Naive B cell (primary cell): ENCODE results near the gene OR1F1. TPM values are rescaled to one million over a fixed set of nuclear protein-coding genes. Genes with fewer than 3 reads are reported as not detected.

ENCODE experiments used
- ATAC-seq, 2 donors: fragments of 150-1000 bp; cut with Tn5 transposase; 2 replicates each; pipeline ENCODE4 v1.10.0; 2021; ENCODE audit warnings: low read depth in 2 of 2, mild to moderate bottlenecking in 2 of 2, moderate library complexity in 2 of 2
- DNase-seq: peaks from one replicate; pipeline ENCODE4 v3.0.0; 2022
- H3K27ac Mint-ChIP-seq, 6 donors: one replicate each; pipeline ENCODE4 v1.8.0; 2020 to 2022; ENCODE audit warnings: mild to moderate bottlenecking in 6 of 6, mixed read lengths in 6 of 6, moderate library complexity in 5 of 6, inconsistent platforms in 2 of 6
- H3K27me3 Mint-ChIP-seq, 3 donors: one replicate each; pipeline ENCODE4 v1.8.0; 2021 to 2022; ENCODE audit warnings: mixed read lengths in 3 of 3, mild to moderate bottlenecking in 1 of 3
- H3K36me3 Mint-ChIP-seq, 2 donors: one replicate each; pipeline ENCODE4 v1.8.0; 2020 to 2022; ENCODE audit warnings: mixed read lengths in 2 of 2, inconsistent platforms in 1 of 2, mild to moderate bottlenecking in 1 of 2
- H3K4me1 Mint-ChIP-seq, 3 donors: one replicate each; pipeline ENCODE4 v1.8.0; 2020 to 2022; ENCODE audit warnings: mixed read lengths in 3 of 3, inconsistent platforms in 1 of 3, mild to moderate bottlenecking in 1 of 3, moderate library complexity in 1 of 3
- H3K4me3 Mint-ChIP-seq, 8 donors: one replicate each; pipeline ENCODE4 v1.8.0; 2020 to 2022; ENCODE audit warnings: mild to moderate bottlenecking in 8 of 8, mixed read lengths in 8 of 8, moderate library complexity in 8 of 8, inconsistent platforms in 2 of 8
- H3K9me3 Mint-ChIP-seq, 7 donors: one replicate each; pipeline ENCODE4 v1.8.0; 2020 to 2022; ENCODE audit warnings: mixed read lengths in 7 of 7, mild to moderate bottlenecking in 5 of 7, inconsistent platforms in 2 of 7, moderate library complexity in 1 of 7
- polyA plus RNA-seq, 6 donors: library from polyadenylated mRNA; unstranded; fragments of 300-500 nt; fragmentation: Illumina TruSeq; gene quantifications; one replicate each; pipeline ENCODE4 v1.2.3, GENCODE V29; 2021; ENCODE audit warnings: low read depth in 6 of 6

The OR1F1 gene
- polyA plus RNA-seq, 6 donors from 2014 or later: not detected

DNA sequence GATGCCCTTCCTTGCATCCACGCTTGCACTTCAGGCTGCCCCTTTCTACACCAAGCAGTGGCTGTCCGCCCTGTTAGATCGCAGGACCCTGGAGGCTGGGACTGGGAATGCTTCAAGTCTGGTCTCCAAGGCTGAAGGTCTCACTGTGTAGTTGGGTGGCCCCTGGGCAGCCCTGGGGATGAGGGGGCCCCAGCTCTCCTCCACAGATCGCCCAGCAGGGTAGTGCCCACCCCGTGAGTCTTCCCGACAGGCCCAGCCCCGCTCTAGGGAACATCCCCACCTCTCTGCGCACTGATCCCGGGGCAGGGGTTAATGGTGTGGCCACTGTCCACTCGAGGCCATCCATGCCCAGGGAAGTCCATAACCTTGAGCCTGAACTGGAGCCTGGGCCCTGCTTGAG, 42.9 kb upstream of the OR1F1 start:
- Mint-ChIP-seq H3K36me3 (peaks cover 6 to 8% of the 10 kb centered on the region in 2 donors), H3K4me3 (peak overlapping the region in 2 of 8 donors; percentile 16 to 74), H3K4me1 (peaks cover 5 to 19% (median 8%) of the 10 kb centered on the region in 3 donors), H3K27ac (no peak overlapping the region), H3K9me3 (peaks cover 0 to 1% (median 0%) of the 10 kb centered on the region in 7 donors), H3K27me3 (peaks cover 0 to 9% (median 0%) of the 10 kb centered on the region in 3 donors)
- DNase-seq: no peak
- no peak for ATAC-seq

DNA sequence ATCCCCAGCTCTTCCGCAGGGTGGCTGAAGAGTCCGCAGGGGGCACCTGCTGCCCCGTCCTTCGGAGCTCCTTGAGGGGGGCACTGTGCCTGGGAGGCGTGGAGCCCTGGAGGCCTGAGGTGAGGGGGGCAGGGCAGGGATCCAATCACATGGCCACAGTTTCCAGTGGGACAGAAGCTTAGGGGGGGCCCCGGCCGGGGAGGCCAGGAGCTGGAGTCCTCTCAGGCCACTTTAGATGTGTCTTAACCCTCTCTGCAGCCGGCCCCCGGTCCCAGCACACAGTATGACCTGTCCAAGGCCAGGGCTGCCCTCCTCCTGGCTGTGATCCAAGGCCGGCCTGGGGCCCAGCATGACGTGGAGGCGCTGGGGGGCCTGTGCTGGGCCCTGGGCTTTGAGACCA, 42.3 kb upstream of the OR1F1 start:
- ATAC-seq: no peak
- no peak overlapping the region for H3K27ac Mint-ChIP-seq
- H3K36me3 Mint-ChIP-seq: peaks cover 6 to 8% of the 10 kb centered on the region in 2 donors
- no peak overlapping the region for H3K4me3 Mint-ChIP-seq
- DNase-seq: no peak
- peaks cover 8 to 20% (median 10%) of the 10 kb centered on the region in 3 donors for H3K4me1 Mint-ChIP-seq
- peaks cover 0 to 1% (median 0%) of the 10 kb centered on the region in 7 donors for H3K9me3 Mint-ChIP-seq
- peaks cover 0 to 9% (median 3%) of the 10 kb centered on the region in 3 donors for H3K27me3 Mint-ChIP-seq

DNA sequence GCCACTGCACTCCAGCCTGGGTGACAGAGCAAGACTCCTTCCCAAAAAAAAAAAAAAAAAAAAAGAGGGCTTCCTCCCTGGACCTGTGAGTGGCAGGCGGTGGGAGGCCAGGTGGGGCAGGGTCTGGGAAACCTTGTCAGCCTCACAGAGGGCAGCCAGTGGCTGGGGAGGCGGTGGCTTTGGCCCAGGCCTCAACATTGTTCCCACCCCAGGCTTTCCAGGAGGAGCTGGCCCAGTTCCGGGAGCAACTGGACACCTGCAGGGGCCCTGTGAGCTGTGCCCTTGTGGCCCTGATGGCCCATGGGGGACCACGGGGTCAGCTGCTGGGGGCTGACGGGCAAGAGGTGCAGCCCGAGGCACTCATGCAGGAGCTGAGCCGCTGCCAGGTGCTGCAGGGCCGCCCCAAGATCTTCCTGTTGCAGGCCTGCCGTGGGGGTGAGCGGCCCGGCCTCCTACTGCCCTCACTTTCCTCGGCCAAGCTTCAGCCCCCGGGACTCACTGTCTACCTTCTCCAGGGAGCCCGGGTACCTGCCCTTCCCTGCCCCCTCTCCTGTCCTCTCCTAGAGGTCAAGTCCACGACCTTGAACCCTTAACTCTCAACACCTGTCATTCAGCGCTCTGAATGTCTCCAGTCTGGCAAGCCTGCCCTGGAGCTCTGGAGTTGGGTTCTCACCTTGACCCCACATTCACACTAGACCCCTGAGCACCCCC, 40.8 kb upstream of the OR1F1 start:
- ATAC-seq: no peak
- peaks cover 0 to 9% (median 4%) of the 10 kb centered on the region in 3 donors for H3K27me3 Mint-ChIP-seq
- peaks cover 4 to 5% of the 10 kb centered on the region in 2 donors for H3K36me3 Mint-ChIP-seq
- no peak overlapping the region for H3K27ac Mint-ChIP-seq
- peak overlapping the region in 1 of 8 donors; percentile 98 for H3K4me3 Mint-ChIP-seq
- no peak for DNase-seq
- H3K9me3 Mint-ChIP-seq: peaks cover 0 to 1% (median 0%) of the 10 kb centered on the region in 7 donors
- H3K4me1 Mint-ChIP-seq: peaks cover 18 to 24% (median 21%) of the 10 kb centered on the region in 3 donors

DNA sequence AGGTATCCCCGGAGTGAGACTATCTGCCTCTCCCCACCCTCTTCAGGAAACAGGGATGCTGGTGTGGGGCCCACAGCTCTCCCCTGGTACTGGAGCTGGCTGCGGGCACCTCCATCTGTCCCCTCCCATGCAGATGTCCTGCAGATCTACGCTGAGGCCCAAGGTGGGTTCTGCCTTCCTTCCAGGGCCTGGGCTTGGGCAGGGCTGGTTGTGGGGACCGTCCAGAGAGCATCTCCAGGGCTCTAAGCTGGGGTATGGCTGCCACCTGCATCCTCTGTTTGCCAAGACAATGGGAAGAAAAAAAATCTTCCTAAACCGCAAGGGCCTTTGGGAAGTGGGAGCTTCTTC, 40.3 kb upstream of the OR1F1 start:
- H3K4me3 Mint-ChIP-seq: peak overlapping the region in 1 of 8 donors; percentile 98
- no peaks in the 10 kb centered on the region for H3K36me3 Mint-ChIP-seq
- peaks cover 24 to 26% (median 26%) of the 10 kb centered on the region in 3 donors for H3K4me1 Mint-ChIP-seq
- H3K9me3 Mint-ChIP-seq: peaks cover 0 to 3% (median under 1%) of the 10 kb centered on the region in 7 donors
- no peak overlapping the region for H3K27ac Mint-ChIP-seq
- peaks cover 0 to 14% (median 4%) of the 10 kb centered on the region in 3 donors for H3K27me3 Mint-ChIP-seq
- DNase-seq (no peak), ATAC-seq (no peak)

DNA sequence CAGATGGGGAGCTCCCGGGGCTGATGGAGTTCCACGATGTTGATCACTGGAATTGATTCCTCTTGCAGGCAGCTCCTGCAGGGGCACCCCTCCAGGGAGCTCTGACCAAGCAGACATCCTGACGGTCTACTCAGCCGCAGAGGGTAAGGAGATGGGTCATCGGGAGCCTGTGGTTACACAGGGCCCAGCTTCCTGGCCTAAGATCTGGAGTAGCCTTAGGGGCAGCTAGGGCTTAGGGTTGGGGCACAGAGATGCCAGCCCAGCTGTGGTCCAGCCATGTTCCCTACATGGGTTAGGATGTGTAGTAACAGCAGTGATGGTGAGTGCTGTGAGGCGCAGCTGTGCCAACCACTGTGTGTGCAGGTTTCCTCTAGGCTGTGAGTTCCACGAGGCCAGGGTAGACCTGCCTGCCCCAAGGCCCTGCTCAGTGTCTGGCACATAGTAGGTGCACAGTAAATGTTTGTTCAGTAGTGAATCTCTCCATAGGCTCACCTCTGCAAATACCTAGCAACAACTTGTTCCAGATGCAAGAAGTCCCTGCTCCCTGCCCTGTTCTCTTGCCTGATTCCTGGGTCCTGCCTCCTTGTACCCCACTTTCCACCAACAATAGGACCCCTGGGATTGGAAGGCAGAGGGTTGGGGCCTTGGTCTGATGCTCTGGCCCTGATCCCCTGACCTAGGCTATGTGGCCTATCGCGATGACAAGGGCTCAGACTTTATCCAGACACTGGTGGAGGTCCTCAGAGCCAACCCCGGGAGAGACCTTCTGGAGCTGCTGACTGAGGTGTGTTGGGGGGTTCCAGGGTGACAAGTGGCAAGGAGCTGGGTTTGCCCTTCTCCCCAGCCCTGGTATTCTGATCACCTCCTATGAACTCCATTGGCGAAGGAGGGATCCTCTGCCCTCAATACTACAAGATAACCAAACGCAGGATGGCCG, 39.5 kb upstream of the OR1F1 start:
- H3K27me3 Mint-ChIP-seq: peaks cover 0 to 15% (median 4%) of the 10 kb centered on the region in 3 donors
- peaks cover 25 to 28% (median 27%) of the 10 kb centered on the region in 3 donors for H3K4me1 Mint-ChIP-seq
- ATAC-seq (no peak), DNase-seq (no peak)
- peaks cover 0 to 7% (median 3%) of the 10 kb centered on the region in 7 donors for H3K9me3 Mint-ChIP-seq
- peak overlapping the region; percentile 75 to 98 (median 88) for H3K4me3 Mint-ChIP-seq
- H3K36me3 Mint-ChIP-seq: no peaks in the 10 kb centered on the region
- peak overlapping the region in 2 of 6 donors; percentile 15 to 96 for H3K27ac Mint-ChIP-seq

DNA sequence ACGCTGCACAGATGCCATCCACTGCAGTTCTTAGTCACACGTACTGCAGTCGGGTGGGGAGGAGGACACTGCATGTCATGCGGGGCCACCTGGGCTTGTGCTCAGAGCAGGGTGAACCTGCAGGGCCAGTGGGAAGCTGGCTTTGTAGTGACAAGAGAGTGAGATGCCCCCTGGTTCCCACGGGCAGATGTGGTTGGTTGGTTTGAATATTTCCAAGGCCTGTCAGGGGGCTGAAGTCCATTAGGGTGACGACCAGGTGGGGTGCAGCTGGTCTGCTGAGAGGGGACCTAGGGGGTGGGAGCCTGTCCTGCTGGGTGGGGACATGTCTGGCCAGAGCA, 38.8 kb upstream of the OR1F1 start:
- peaks cover 25 to 29% (median 27%) of the 10 kb centered on the region in 3 donors for H3K4me1 Mint-ChIP-seq
- H3K27ac Mint-ChIP-seq: peak overlapping the region in 1 of 6 donors; percentile 96
- H3K9me3 Mint-ChIP-seq: peaks cover under 1 to 9% (median 3%) of the 10 kb centered on the region in 7 donors
- H3K36me3 Mint-ChIP-seq: no peaks in the 10 kb centered on the region
- ATAC-seq (no peak), DNase-seq (no peak)
- peaks cover 0 to 15% (median 4%) of the 10 kb centered on the region in 3 donors for H3K27me3 Mint-ChIP-seq
- H3K4me3 Mint-ChIP-seq: peak overlapping the region; percentile 75 to 98 (median 88)

DNA sequence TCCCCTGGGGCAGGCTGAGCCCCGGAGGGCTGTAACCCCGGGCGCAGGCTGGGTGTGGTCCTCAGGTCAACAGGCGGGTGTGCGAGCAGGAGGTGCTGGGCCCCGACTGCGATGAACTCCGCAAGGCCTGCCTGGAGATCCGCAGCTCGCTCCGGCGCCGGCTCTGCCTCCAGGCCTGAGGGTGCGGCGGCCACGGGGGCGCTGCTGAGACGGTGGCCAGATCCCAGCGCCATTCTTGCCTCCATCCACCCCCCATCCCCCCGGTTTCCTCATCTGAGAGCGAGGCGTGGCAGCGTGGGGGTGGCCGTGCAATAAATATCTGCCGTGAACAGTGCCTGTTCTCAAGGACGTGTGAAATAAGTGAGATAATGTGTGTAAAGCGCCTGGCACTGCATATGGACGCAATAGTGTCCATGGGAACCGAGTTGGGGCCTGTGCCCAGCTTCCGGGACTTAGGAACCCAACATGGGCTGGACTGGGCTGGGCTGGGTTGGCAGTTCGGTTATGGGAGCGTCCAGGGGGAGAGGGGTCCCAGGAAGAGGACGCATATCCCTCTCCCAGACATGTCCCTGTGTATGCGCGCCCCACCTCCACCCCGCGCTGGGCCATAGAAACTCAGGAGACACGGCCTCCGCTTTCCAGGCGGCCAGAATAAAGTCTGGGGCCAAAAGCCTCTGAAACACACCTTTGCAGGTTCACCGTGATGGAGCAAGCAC, 38.2 kb upstream of the OR1F1 start:
- DNase-seq: peak; percentile 35

DNA sequence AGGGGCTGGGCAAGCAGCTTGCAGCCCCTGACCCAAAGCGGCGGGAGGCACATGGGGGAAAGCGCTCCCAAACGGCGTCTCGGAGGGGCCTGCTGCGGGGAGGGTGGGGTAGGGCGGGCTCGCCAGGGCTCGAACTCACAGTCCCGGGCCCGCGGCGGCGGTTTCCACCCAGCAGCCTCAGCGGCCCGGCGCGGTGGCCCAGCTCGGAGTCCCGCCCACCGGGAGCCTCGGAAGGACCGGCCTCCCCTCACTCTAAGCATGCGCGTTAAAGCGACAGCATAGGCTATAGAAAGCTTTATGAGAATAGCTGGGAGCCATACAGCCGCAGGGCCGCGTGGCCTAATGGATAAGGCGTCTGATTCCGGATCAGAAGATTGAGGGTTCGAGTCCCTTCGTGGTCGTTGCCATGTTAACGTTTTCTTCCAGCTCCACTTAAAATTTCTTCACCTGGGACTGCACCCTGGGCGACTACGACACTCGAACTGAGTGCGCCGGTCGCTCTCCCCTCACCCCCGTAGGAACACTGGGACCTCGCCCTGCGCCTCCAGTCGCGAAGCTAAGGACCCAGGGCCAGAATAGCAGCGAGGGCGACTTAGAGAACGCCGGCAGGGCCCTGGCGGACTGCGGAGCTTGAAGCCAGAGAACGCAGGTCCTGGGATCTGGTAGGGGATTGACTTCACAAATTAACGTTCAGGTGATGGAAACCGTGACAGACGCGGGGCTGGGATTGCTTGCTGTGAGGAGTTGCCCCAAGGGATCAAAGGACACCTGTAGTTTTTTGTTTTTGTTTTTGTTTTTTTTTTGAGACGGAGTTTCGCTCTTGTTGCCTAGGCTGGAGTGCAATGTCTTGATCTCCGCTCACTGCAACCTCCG, 37.4 kb upstream of the OR1F1 start:
- ATAC-seq: peak; percentile 83 to 90

More for the DNA sequence above, 38.2 kb upstream of the OR1F1 start:
- Mint-ChIP-seq H3K9me3 (peaks cover 2 to 13% (median 7%) of the 10 kb centered on the region in 7 donors), H3K4me1 (peaks cover 25 to 33% (median 27%) of the 10 kb centered on the region in 3 donors), H3K27me3 (peaks cover 0 to 14% (median 4%) of the 10 kb centered on the region in 3 donors), H3K4me3 (peak overlapping the region; percentile 87 to 98 (median 90)), H3K36me3 (no peaks in the 10 kb centered on the region), H3K27ac (peak overlapping the region in 3 of 6 donors; percentile 89 to 97 (median 96))
- peak; percentile 27 to 38 for ATAC-seq

DNA sequence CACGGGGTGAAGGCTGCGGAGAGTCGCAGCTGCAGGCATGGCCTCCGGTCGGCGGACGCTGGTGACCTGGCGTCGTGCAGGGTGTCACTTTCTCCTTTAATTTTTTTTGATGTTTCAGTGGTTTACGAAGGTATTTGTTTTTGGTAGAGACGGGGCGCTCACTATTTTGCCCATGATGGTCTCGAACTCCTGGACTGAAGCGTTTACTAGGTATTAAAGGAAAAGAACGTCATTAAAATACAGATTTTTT, 36.1 kb upstream of the OR1F1 start:
- peaks cover 25 to 33% (median 27%) of the 10 kb centered on the region in 3 donors for H3K4me1 Mint-ChIP-seq
- peak overlapping the region in 5 of 6 donors; percentile 63 to 99 (median 89) for H3K27ac Mint-ChIP-seq
- DNase-seq: no peak
- H3K27me3 Mint-ChIP-seq: peaks cover 0 to 10% (median 4%) of the 10 kb centered on the region in 3 donors
- H3K9me3 Mint-ChIP-seq: peaks cover 2 to 24% (median 12%) of the 10 kb centered on the region in 7 donors
- H3K4me3 Mint-ChIP-seq: peak overlapping the region; percentile 72 to 91 (median 87)
- ATAC-seq: no peak
- H3K36me3 Mint-ChIP-seq: no peaks in the 10 kb centered on the region

More for the DNA sequence above, 37.4 kb upstream of the OR1F1 start:
- H3K4me1 Mint-ChIP-seq: peaks cover 25 to 33% (median 27%) of the 10 kb centered on the region in 3 donors
- peak overlapping the region; percentile 33 to 98 (median 96) for H3K27ac Mint-ChIP-seq
- H3K36me3 Mint-ChIP-seq: no peaks in the 10 kb centered on the region
- H3K27me3 Mint-ChIP-seq: peaks cover 0 to 10% (median 4%) of the 10 kb centered on the region in 3 donors
- peak; percentile 90 for DNase-seq
- peak overlapping the region; percentile 87 to 98 (median 90) for H3K4me3 Mint-ChIP-seq
- peaks cover 2 to 20% (median 10%) of the 10 kb centered on the region in 7 donors for H3K9me3 Mint-ChIP-seq

DNA sequence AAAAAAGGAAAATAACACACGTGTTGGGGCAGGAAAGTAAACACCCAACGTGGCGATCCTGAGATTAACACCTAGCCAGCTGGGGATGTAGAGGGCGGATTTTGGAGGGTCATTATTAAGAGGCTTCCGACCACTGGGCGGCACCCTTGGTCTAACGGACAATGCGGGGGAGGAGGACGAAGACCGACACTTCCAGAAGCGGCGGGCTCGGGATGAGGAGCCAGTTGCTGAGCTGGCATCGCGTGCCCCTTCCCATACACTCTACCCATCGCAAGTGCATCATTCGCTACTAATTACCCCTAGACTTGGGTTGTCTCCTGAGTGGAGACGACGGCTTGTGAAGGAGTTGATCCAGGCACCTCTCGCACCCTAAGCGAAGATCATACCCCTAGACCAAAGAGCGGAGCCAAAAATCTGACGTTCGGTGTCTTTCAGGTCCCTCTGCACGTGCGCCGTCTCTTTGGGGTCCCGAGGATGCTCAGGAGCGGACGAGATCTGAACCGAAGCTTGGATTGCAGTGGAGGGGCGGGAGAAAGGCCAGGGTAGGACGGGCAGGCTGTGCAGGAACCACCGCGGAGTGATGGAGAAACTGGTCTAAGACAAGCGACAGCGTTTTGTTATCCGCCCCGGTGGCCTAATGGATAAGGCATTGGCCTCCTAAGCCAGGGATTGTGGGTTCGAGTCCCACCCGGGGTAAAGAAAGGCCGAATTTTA, 35.6 kb upstream of the OR1F1 start:
- no peaks in the 10 kb centered on the region for H3K36me3 Mint-ChIP-seq
- peak overlapping the region; percentile 63 to 99 (median 92) for H3K27ac Mint-ChIP-seq
- peaks cover 29 to 38% (median 31%) of the 10 kb centered on the region in 3 donors for H3K4me1 Mint-ChIP-seq
- DNase-seq: peak; percentile 48
- H3K27me3 Mint-ChIP-seq: peaks cover 0 to 8% (median 4%) of the 10 kb centered on the region in 3 donors
- peak in 1 of 2 donors; percentile 10 for ATAC-seq
- peaks cover 4 to 27% (median 15%) of the 10 kb centered on the region in 7 donors for H3K9me3 Mint-ChIP-seq
- peak overlapping the region; percentile 72 to 91 (median 87) for H3K4me3 Mint-ChIP-seq

DNA sequence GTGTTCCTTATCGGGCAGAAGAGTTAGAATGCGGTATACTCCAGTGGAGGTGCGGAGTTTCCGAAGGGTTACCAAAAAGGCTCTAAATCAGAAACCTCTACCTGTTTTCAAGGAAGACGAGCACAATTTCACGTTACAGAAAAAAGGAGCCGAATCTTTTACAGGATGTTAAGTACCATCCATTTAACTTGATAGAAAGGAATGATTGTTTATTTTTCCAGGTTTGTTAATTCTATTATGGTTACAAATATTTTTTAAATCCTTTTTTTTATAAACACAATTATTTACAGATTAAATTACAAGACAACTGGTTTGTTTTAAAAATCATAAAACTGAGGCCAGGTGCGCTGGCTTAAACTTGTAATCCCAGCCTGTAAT, 35.0 kb upstream of the OR1F1 start:
- Mint-ChIP-seq H3K9me3 (peaks cover 4 to 32% (median 16%) of the 10 kb centered on the region in 7 donors), H3K27me3 (peaks cover 0 to 5% (median 4%) of the 10 kb centered on the region in 3 donors), H3K4me1 (peaks cover 35 to 43% (median 36%) of the 10 kb centered on the region in 3 donors), H3K36me3 (no peaks in the 10 kb centered on the region), H3K27ac (peak overlapping the region in 5 of 6 donors; percentile 40 to 99 (median 89)), H3K4me3 (peak overlapping the region; percentile 72 to 91 (median 87))
- DNase-seq (no peak), ATAC-seq (no peak)
